MG63 (cell line): ENCODE data around the gene SNED1. TPM values are rescaled to one million over a fixed set of nuclear protein-coding genes. Genes with fewer than 3 reads are reported as not detected.

ENCODE experiments used
- DNase-seq: peaks from one replicate; pipeline ENCODE4 v3.0.0-alpha.2; 2020
- H3K27me3 ChIP-seq: fragments of 250-450 bp; sonication (Bioruptor Pico); 2 replicates; pipeline ENCODE4 v1.5.1; 2020; ENCODE audit warnings: mild to moderate bottlenecking, moderate library complexity
- H3K36me3 ChIP-seq: fragments of 250-450 bp; sonication (Bioruptor Pico); 2 replicates; pipeline ENCODE4 v1.5.1; 2020; ENCODE audit warnings: mild to moderate bottlenecking, moderate library complexity
- H3K4me3 ChIP-seq: fragments of 250-450 bp; sonication (Bioruptor Pico); 2 replicates; pipeline ENCODE4 v1.5.1; 2020; ENCODE audit warnings: mild to moderate bottlenecking, moderate library complexity
- H3K9me3 ChIP-seq: fragments of 250-450 bp; sonication (Bioruptor Pico); 2 replicates; pipeline ENCODE4 v1.5.1; 2020; ENCODE audit warnings: mild to moderate bottlenecking, moderate library complexity
- total RNA-seq: library from RNA; depleted of rRNA; stranded (reverse); fragments of >200 nt; shearing (Covaris generic); gene quantifications from 2 replicates; pipeline ENCODE4 v1.2.3, GENCODE V29; 2014; ENCODE audit warnings: low replicate concordance

The SNED1 gene
- total RNA-seq, 1 experiment from 2014 or later = 5.1 TPM

GRCh38 chr2:241052677-241053360, 54.4 kb downstream of the SNED1 start:
- DNase-seq = no peak
- Histone ChIP-seq H3K4me3 (no peak overlapping the region), H3K27me3 (no peaks in the 10 kb centered on the region), H3K9me3 (no peaks in the 10 kb centered on the region), H3K36me3 (no peaks in the 10 kb centered on the region)

GRCh38 chr2:241053576-241054251, 55.3 kb downstream of the SNED1 start:
- Histone ChIP-seq H3K4me3 (no peak overlapping the region), H3K27me3 (no peaks in the 10 kb centered on the region), H3K36me3 (no peaks in the 10 kb centered on the region), H3K9me3 (no peaks in the 10 kb centered on the region)
- no peak for DNase-seq

GRCh38 chr2:241061275-241061674, 62.9 kb downstream of the SNED1 start:
- no peaks in the 10 kb centered on the region for H3K9me3 ChIP-seq
- no peak for DNase-seq
- no peaks in the 10 kb centered on the region for H3K36me3 ChIP-seq
- H3K4me3 ChIP-seq = no peak overlapping the region
- H3K27me3 ChIP-seq = no peaks in the 10 kb centered on the region

GRCh38 chr2:241062389-241063092, 64.1 kb downstream of the SNED1 start:
- Histone ChIP-seq H3K4me3 (no peak overlapping the region), H3K36me3 (no peaks in the 10 kb centered on the region), H3K9me3 (no peaks in the 10 kb centered on the region), H3K27me3 (no peaks in the 10 kb centered on the region)
- DNase-seq = no peak

GRCh38 chr2:241063093-241063551, 64.7 kb downstream of the SNED1 start:
- Histone ChIP-seq H3K9me3 (no peaks in the 10 kb centered on the region), H3K4me3 (no peak overlapping the region), H3K36me3 (no peaks in the 10 kb centered on the region), H3K27me3 (no peaks in the 10 kb centered on the region)
- DNase-seq = no peak

- no peaks in the 10 kb centered on the region for H3K27me3 ChIP-seq
- no peak for DNase-seq
- H3K4me3 ChIP-seq = no peak overlapping the region
- H3K36me3 ChIP-seq = no peaks in the 10 kb centered on the region
- no peaks in the 10 kb centered on the region for H3K9me3 ChIP-seq
Observed at GRCh38 chr2:241063587-241063986, 65.2 kb downstream of the SNED1 start.

- DNase-seq = no peak
Observed at GRCh38 chr2:241064008-241064801, 65.8 kb downstream of the SNED1 start.

GRCh38 chr2:241064802-241065354, 66.5 kb downstream of the SNED1 start:
- Histone ChIP-seq H3K36me3 (peaks cover 3% of the 10 kb centered on the region; the same call in 1 of the 2 replicates), H3K4me3 (no peak overlapping the region), H3K27me3 (no peaks in the 10 kb centered on the region), H3K9me3 (no peaks in the 10 kb centered on the region)
- no peak for DNase-seq

More at GRCh38 chr2:241064008-241064801, 65.8 kb downstream of the SNED1 start:
- Histone ChIP-seq H3K36me3 (peaks cover 3% of the 10 kb centered on the region; the same call in 1 of the 2 replicates), H3K9me3 (no peaks in the 10 kb centered on the region), H3K27me3 (no peaks in the 10 kb centered on the region), H3K4me3 (no peak overlapping the region)

GRCh38 chr2:241065355-241065803, 67.0 kb downstream of the SNED1 start:
- H3K9me3 ChIP-seq = no peaks in the 10 kb centered on the region
- DNase-seq = no peak
- no peaks in the 10 kb centered on the region for H3K27me3 ChIP-seq
- H3K36me3 ChIP-seq = peaks cover 3% of the 10 kb centered on the region; the same call in 1 of the 2 replicates
- no peak overlapping the region for H3K4me3 ChIP-seq

GRCh38 chr2:241066171-241066892, 67.9 kb downstream of the SNED1 start:
- Histone ChIP-seq H3K9me3 (no peaks in the 10 kb centered on the region), H3K27me3 (no peaks in the 10 kb centered on the region), H3K4me3 (no peak overlapping the region), H3K36me3 (peaks cover 3% of the 10 kb centered on the region; the same call in 1 of the 2 replicates)
- DNase-seq = no peak

GRCh38 chr2:241066893-241067341, 68.5 kb downstream of the SNED1 start:
- Histone ChIP-seq H3K9me3 (no peaks in the 10 kb centered on the region), H3K36me3 (peaks cover 3% of the 10 kb centered on the region; the same call in 1 of the 2 replicates), H3K27me3 (no peaks in the 10 kb centered on the region), H3K4me3 (no peak overlapping the region)
- no peak for DNase-seq

GRCh38 chr2:241067501-241068135, 69.2 kb downstream of the SNED1 start:
- no peaks in the 10 kb centered on the region for H3K9me3 ChIP-seq
- DNase-seq = no peak
- no peak overlapping the region for H3K4me3 ChIP-seq
- H3K27me3 ChIP-seq = no peaks in the 10 kb centered on the region
- H3K36me3 ChIP-seq = peaks cover 3% of the 10 kb centered on the region; the same call in 1 of the 2 replicates

- no peak for DNase-seq
- Histone ChIP-seq H3K4me3 (no peak overlapping the region), H3K27me3 (no peaks in the 10 kb centered on the region), H3K9me3 (no peaks in the 10 kb centered on the region), H3K36me3 (peaks cover 3% of the 10 kb centered on the region; the same call in 1 of the 2 replicates)
Observed at GRCh38 chr2:241068136-241068941, 69.9 kb downstream of the SNED1 start.
